Fibroblast of villous mesenchyme (primary cell): ENCODE measurements around the gene SALL4. TPM values are rescaled to one million over a fixed set of nuclear protein-coding genes. Genes with fewer than 3 reads are reported as not detected.

Source experiments
- DNase-seq: peaks from one replicate; pipeline ENCODE4 v3.0.0-alpha.2; 2010; ENCODE audit warnings: low read depth
- H3K4me3 ChIP-seq: 2 replicates; pipeline ENCODE4 v1.5.1; 2011; ENCODE audit warnings: low read depth, mild to moderate bottlenecking, low read length
- total RNA-seq: library from RNA; depleted of rRNA; stranded (reverse); fragments of >200 nt; gene quantifications from 2 replicates; pipeline ENCODE4 v1.2.3, GENCODE V29; 2012
- TF ChIP-seq, protein P1 (sequence below): IDR thresholded peaks from 2 replicates; pipeline ENCODE4 v1.5.1; 2012; ENCODE audit warnings: low read depth, mild to moderate bottlenecking, low read length; ENCODE audit not compliant: insufficient read depth

The SALL4 gene
- total RNA-seq, 1 donor, result 0.43 TPM

DNA sequence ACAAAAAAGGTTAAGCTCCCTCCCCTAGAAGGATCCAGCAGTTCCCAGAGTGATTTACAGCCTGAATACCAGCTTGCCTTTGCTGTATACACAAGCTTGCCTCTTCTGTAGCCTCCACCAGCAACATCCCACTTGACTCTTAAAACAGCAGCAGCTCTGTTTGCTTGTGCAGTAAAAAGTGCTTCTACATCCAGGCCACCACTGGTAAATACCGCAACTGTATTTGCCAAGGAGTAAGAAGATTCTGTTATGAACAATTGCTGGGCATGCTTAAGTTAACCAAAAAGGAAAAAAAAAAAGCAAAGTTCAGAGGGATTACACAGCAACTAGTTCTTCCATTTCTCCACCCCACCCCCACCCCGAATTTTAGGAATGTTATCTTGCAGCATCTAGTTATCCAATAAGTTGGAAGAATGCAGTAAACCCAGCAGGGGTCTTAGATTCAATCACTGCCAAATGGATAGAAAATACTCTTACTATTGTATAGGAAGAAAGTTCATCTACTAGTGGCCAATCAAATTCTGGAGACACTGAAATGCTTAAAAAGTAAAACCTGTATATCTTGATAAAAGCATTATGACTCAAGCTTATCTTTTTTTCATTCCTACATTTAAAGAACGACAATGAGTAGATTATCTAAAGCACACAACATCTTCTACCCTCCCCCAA lies 4.8 kb downstream of the SALL4 start:
- peak; percentile 47 for DNase-seq
- TF ChIP-seq, protein P1, sequence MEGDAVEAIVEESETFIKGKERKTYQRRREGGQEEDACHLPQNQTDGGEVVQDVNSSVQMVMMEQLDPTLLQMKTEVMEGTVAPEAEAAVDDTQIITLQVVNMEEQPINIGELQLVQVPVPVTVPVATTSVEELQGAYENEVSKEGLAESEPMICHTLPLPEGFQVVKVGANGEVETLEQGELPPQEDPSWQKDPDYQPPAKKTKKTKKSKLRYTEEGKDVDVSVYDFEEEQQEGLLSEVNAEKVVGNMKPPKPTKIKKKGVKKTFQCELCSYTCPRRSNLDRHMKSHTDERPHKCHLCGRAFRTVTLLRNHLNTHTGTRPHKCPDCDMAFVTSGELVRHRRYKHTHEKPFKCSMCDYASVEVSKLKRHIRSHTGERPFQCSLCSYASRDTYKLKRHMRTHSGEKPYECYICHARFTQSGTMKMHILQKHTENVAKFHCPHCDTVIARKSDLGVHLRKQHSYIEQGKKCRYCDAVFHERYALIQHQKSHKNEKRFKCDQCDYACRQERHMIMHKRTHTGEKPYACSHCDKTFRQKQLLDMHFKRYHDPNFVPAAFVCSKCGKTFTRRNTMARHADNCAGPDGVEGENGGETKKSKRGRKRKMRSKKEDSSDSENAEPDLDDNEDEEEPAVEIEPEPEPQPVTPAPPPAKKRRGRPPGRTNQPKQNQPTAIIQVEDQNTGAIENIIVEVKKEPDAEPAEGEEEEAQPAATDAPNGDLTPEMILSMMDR, result no peak

DNA sequence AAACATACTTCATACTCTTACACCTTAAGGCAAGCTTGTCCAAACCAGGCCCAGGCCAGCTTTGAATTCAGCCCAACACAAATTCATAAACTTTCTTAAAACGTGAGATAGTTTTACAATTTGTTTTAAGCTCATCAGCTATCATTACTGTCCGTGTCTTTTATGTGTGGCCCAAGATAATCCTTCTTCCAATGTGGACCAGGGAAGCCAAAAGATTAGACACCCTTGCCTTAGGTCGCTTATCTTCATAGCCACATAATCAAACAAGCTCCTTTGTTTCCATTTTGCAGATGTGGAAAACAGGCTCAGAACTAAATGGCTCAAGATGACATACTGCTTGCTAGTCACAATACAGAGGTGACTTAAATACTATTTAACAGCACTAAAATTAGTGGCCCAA lies 6.0 kb downstream of the SALL4 start:
- no peak for DNase-seq

More for the DNA sequence above, 4.8 kb downstream of the SALL4 start:
- H3K4me3 ChIP-seq, result no peak overlapping the region

GRCh38 chr20:51792960-51793359 lies 9.4 kb downstream of the SALL4 start:
- TF ChIP-seq, protein P1, result no peak
- H3K4me3 ChIP-seq, result no peak overlapping the region
- no peak for DNase-seq

More for the DNA sequence above, 6.0 kb downstream of the SALL4 start:
- H3K4me3 ChIP-seq, result no peak overlapping the region
- TF ChIP-seq, protein P1, result no peak

- H3K4me3 ChIP-seq, result no peak overlapping the region
- DNase-seq, result no peak
- TF ChIP-seq, protein P1, result no peak
Observed at GRCh38 chr20:51791626-51792025, 10.7 kb downstream of the SALL4 start.

GRCh38 chr20:51790256-51790655 lies 12.1 kb downstream of the SALL4 start:
- H3K4me3 ChIP-seq, result no peak overlapping the region
- TF ChIP-seq, protein P1, result no peak
- no peak for DNase-seq

DNA sequence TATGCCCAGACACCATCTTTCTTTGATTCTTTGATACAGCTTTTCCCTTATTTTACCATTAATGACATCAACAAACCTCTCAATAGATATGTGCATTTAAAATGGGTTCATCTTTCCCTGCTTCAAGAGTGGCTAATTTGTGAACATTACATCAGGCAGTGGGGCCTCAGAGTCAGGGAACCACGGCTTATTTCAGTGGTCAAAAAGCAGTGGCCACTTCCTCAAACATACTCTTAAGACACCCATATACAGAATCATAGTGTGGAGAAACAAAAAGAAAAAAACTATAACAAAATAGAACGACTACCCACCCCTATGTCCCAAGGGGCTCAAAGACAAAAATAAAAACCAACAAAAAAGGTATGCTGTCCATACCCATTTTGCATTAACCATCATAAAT lies 12.9 kb downstream of the SALL4 start:
- TF ChIP-seq, protein P1, result no peak
- no peak for DNase-seq
- H3K4me3 ChIP-seq, result no peak overlapping the region

DNA sequence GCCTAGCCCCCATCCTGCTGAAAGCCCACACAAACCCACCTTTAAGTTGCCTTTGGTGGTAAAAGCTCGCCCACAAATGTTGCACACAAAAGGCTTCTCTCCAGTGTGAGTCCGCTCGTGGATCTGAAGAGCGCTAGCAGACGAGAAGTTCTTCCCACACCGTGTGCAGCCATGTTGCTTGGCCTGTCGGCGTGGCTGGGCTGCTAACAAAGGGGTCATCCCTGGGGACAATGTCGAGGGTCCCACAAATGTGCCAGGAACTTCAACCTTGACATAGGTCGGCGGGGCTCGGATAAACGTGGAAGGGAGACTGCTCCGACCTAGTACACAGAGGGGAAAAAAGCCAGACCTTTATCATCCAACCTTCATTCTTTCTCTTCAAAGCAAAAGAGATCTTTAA lies 13.5 kb downstream of the SALL4 start:
- TF ChIP-seq, protein P1, result no peak
- no peak for DNase-seq
- H3K4me3 ChIP-seq, result no peak overlapping the region
